GM04503 (cell line): Measurements from ENCODE around the gene CCL16.
A peak's percentile ranks its signal among the peaks of the same experiment; 100 is the strongest.

Source experiments
- DNase-seq: peaks from one replicate; pipeline ENCODE4 v3.0.0-alpha.2; 2012; ENCODE audit warnings: low read depth

Gene CCL16

DNA sequence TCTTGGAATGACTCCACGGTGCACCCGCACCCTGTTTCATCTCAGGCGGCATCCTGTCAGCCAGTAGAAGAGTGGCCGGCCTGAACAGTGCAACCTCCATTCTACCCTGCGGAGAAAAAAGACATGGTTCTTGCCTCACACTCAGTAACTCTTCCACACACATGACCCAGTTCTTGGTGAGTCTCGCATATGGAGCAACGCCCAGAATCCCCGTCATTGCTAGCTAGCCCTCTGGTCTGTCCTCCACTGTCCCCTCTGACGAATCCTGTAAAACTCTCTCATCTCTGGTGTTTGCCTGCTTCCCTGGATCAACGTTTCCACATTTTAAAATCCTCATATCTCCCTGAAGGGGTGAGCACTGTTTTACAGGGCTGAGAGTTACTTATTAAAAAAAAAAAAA, 46.5 kb downstream of the CCL16 start:
- no peak for DNase-seq

DNA sequence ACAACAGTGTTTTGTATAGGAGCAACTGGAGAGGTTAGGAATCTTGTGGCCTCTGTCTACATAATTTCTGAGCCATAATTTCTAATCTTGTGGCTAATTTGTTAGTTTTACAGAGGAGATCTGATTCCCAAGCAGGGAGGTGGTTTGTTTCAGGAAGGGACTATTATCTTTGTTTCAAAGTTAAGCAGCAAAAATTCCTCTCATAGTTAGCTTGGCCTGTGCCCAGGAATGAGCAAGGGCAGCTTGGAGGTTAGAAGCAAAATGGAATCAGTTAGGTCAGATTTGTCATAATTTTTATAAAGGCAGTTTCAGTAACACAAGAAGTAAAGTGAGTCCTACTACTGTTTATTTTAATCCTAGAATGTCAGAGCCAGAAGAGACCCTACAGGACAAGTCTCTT, 48.7 kb downstream of the CCL16 start:
- peak; percentile 11 for DNase-seq

DNA sequence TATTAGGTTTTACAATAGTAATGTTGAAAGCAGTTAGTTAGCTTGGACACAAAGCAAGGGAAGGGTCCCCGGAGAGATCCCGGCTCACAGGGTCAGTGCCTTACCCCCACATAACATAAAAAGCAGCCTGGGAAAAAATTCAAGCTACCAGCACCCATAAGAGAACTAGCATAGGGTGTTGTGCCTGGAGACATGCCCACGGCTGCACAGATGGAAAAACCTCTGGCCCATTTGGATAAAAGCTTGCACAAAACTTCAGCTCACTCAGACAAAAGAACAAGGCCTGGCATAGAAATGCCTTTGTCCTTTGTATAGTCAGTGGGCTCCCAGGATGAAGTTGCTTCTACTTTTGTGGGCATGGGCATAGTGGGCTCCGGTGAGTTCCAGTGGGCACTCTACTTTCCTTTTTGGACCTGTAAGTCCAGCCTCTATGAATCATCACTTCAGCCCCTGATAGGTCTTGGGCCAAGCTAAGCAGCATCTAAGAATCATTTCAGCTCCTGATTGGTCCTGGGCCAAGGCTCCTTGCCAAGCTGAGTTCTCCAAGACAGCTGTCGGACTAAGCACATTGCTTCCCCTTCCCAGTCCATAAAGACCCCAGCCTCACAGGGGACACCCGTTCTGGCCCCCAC, 49.4 kb downstream of the CCL16 start:
- DNase-seq, result no peak

DNA sequence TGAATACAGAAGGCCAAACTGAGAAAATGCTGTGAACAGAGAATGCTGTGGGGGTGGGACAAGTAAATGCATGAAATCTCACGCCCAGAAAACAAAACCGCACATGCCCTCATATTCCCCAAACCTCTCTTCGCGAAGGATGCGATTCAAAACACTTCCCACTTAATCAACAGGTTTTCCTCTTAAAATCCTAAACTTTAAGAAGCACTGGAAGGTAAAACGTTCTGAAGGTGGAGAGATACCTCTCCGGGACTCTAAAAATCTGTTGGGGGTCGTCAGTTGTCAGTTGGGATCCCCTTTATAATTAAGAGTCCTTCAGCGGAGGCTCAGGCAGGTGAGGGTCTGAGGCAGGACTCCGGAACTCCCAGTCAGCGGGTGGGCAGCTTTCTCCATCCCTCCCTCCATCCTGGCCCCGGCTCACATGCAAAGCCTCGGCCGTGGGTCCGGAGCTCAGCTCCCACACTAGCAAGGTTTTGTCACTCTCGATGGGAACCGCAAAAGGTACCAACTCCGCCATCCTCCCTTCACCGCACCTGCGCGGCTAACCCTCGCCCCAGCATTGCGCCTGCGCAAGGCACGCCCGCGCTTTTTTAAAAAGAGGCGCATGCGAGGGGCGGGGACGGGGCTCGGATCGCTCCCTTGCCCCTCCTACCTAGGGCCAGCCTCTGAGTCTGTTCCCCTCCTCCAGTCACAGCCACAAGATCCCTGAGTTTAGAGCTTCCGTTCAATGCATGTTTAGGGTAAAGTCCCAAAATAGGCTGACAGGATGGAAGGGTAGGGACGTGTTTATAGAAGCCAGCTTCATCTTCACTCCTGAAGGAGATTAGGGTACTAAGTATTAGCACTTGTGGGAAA, 50.9 kb downstream of the CCL16 start, which contains the start of gene RDM1:
Gene RDM1, minus strand, starts transcription at position 563 of the 855 bp plus-strand sequence. Its CDS starts 46 bp downstream, at position 517.
- no peak for DNase-seq

DNA sequence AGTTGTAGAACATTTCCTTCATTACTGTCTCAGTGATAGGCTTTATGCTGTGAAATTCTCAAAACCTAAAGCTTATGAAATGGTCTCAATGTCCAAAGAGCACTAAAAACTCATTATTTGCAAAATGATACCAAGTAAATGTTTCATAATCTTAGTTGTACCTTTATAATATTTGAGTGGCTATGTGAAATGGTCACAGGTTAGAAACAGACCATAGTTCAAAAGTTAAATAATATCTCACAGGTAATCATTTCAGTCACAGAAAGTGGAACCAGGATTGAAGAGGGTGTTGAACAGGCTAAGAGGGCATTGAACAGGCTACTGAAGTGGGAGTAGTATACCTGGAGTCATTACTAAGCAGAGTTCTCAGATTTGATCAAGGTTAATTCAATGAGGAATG, 53.6 kb downstream of the CCL16 start:
- DNase-seq, result no peak
